NCI-H128 (cell line): Measurements from ENCODE around the gene PRAMEF17.
"Not testable (repeated sequence)": the region's sequence is repeated elsewhere in the genome, so short reads cannot be mapped to it uniquely, and the experiment has no call there.

ENCODE experiments used
- DNase-seq: peaks from one replicate; lab custom pipeline; 2025; ENCODE audit not compliant: unreplicated experiment; lab: John Stamatoyannopoulos, UW

The PRAMEF17 gene

DNA sequence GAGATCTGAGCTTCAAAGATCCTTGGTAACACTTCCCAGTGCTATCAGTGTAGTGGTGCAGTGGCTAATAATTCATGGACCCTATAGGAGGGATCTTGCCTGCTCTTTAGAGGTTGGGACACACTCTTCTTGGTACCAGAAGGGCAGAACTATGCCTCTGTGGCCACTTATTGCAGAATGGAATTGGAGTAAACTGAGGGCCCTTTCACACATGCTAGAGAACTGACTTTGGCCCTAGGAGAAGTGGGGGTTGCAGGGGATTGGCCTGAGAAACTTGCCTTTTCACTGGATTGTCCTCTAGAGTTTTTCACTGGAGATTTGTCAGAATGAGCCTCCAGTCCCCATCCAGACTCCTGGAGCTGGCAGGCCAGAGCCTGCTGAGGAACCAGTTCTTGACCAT is at the start of gene PRAMEF17:
Gene PRAMEF17, plus strand, starts transcription at position 301 of the 400 bp plus-strand sequence. Its CDS starts 26 bp downstream, at position 327.
- not testable (repeated sequence) for DNase-seq

GRCh38 chr1:13342496-13342895 is 46.9 kb upstream of the PRAMEF17 start:
- not testable (repeated sequence) for DNase-seq

GRCh38 chr1:13347034-13347433 is 42.4 kb upstream of the PRAMEF17 start, which contains the start of gene PRAMEF14:
Gene PRAMEF14 (minus strand): TSS chr1:13347134. CDS start chr1:13345314, 1,820 bp downstream.
- not testable (repeated sequence) for DNase-seq

GRCh38 chr1:13353476-13353875 is 36.0 kb upstream of the PRAMEF17 start:
- DNase-seq = not testable (repeated sequence)

DNA sequence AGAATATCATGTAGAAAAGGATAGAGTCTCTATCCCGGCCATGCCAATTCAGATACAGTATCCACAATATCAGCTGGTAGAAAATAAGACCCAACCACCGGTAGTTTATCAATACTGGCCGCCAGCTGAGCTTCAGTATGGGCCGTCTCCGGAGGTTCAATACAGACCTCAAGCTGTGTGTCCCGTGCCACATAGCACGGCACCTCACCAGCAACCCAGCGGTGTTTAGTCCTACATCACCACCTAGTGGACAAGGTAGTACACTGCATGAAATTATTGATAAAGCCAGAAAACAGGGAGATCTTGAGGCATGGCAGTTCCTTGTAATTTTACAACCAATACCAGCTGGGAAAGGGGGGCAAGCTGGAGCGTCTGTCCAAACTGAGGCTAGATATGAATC is 35.0 kb upstream of the PRAMEF17 start:
- DNase-seq = not testable (repeated sequence)

GRCh38 chr1:13356774-13357173 is 32.7 kb upstream of the PRAMEF17 start:
- peak; percentile 14 for DNase-seq

DNA sequence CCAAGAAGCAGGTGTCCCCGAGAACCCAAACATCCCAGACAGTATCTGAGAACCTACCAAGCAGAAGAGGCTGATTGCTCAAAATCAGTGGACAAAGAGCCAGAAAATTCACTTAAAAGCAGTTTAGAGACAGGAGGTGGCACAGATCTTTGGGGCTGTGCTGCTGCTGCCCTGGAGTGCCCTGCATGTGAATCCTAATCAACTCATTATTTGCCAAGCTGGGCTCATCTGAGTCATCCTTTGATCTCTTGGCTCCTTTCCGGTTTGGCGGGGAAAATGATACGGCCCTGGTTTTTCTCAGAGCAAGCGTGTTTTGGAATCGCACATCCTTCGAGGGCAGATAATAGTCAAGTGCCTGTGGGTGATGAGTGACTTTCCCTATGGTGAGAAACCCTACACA is 27.1 kb upstream of the PRAMEF17 start:
- not testable (repeated sequence) for DNase-seq

GRCh38 chr1:13364928-13365327 is 24.5 kb upstream of the PRAMEF17 start:
- not testable (repeated sequence) for DNase-seq

GRCh38 chr1:13366536-13366935 is 22.9 kb upstream of the PRAMEF17 start:
- not testable (repeated sequence) for DNase-seq

- DNase-seq = not testable (repeated sequence)
Measured at GRCh38 chr1:13368544-13368943, 20.9 kb upstream of the PRAMEF17 start.

DNA sequence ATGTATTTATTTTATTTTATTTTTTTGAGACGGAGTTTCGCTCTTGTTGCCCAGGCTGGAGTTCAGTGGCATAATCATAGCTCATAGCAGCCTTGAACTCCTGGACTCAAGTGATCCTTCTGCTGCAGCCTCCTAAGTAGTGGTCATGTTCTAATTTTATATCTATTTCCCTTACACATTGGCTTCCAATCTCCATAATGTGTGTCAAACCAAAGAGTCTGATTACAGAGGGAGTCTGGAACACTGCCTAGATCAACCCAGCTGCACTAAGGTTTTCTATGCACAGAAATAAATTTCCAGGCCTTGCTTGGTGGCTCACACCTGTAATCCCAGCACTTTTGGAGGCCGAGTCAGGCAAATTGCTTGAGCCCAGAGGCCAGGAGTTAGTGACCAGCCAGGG is 10.4 kb upstream of the PRAMEF17 start:
- DNase-seq = not testable (repeated sequence)

- not testable (repeated sequence) for DNase-seq
Measured at GRCh38 chr1:13380380-13380779, 9.1 kb upstream of the PRAMEF17 start.

DNA sequence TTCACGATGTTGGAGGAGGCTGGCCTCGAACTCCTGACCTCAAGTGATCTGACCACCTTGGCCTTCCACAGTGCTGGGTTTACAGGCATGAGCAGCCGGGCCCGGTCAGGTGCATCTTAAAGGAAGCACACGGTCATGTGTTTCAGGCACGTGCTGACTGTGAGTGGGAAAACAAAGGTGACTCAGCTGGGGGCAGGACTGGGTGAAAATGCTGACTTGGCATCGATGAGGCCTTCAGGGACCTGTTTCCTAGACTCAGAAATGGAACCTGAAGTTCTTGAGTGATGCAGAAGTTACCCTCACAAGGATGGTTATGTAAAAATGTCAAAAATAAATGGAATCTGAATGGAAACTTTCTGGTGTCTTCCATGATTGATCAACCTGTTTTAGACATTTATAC is 3.6 kb downstream of the PRAMEF17 start:
- DNase-seq = not testable (repeated sequence)

DNA sequence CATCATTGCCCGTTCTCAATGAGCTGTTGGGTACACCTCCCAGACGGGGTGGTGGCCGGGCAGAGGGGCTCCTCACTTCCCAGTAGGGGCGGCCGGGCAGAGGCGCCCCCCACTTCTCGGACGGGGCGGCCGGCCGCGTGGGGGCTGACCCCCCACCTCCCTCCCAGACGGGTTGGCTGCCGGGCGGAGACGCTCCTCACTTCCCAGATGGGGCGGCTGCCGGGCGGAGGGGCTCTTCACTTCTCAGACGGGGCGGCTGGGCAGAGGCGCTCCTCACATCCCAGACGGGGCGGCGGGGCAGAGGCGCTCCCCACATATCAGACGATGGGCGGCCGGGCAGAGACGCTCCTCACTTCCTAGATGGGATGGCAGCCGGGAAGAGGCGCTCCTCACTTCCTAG is 5.3 kb downstream of the PRAMEF17 start:
- DNase-seq = not testable (repeated sequence)

GRCh38 chr1:13395311-13395710 is 5.9 kb downstream of the PRAMEF17 start:
- not testable (repeated sequence) for DNase-seq

DNA sequence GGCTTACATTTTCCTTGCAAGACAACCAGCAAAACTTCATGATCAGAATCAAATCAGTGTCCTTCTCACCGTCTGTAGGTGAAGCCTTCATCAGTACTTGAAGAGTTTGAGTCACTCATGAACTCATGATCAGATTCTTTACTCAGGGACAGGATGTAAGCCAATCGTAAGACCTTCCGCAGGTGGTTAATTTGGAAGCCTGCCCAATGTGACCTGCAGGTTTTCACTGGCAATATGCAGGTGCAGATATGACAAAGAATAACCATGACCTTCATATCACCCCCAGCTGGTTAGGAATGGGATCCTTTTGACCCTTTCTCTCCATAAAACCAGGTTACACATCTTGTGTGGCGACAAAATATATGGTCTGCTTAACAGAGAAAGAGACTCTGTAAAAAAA is 18.4 kb downstream of the PRAMEF17 start:
- DNase-seq = no peak

DNA sequence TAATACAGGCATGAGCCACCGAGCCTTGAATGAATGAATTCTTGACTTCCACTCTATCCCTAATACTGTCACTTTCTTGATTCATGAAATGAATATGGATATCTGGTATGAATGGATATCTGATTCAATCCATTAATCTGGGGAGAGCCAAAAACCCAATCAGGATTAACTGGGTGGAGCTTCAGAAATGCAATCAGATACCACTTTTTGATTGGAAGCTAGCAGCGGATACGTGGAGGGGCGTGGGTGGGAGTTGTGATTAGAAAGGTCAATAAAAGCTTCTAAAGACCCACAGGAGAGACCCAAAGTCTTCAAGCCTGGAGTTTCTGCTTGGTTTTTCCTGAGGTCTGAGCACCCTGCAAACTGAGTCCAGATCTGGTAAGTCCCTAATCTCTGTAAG is 20.7 kb downstream of the PRAMEF17 start, which contains the start of gene PRAMEF20:
Gene PRAMEF20, plus strand, starts transcription at position 301 of the 400 bp plus-strand sequence. CDS start 5,905 bp downstream, outside the sequence.
- not testable (repeated sequence) for DNase-seq

DNA sequence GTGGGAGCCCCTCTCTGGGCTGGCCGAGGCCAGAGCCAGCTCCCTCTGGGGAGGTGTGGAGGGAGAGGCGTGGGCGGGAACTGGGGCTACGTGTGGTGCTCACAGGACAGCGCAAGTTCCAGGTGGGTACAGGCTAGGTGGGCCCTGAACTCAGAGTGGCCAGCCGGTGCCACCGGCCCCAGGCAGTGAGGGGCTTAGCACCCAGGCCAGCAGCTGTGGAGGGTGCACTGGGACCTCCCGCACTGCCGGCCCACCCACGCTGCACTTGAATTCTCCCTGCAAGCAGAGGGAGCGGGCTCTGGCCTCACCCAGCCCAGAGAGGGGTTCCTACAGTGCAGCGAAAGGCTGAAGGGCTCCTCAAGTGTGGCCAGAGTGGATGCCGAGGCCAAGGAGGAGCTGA is 41.1 kb downstream of the PRAMEF17 start:
- DNase-seq = no peak

DNA sequence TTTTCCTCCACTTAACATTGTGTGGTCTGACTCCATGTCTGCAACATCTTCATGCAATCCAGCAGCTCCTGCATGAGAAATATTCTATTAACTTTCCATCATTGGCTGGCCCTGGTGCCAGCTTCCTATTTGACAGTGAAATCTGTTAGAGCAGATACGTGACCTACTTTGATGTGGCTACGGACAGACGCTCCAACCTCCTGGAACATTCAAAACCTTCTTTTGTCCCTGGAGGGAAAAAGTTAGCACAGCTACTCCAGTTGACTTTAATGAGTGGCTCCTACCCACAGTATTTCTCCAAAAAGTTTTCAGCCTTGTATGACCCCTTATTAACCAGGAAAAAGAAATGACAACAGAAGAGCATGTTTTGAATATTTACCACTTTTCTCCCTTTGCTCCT is 42.8 kb downstream of the PRAMEF17 start:
- DNase-seq = no peak

DNA sequence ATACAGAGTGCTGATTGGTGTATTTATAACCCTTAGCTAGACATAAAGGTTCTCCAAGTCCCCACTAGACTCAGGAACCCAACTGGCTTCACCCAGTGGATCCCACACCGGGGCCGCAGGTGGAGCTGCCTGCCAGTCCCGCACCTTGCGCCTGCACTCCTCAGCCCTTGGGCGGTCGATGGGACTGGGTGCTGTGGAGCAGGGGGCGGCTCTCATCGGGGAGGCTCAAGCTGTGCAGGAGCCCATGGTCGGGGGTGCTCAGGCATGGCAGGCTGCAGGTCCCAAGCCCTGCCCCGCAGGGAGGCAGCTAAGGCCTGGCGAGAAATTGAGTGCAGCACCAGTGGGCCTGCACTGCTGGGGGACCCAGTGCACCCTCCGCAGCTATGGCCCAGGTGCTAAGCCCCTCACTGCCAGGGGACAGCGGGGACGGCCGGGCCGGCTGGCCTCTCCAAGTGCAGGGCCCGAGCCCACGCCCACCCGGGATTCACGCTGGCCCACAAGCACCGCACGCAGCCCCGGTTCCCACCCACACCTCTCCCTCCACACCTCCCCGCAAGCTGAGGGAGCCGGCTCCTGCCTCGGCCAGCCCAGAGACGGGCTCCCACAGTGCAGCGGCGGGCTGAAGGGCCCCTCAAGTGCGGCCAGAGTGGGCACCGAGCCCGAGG is 44.4 kb downstream of the PRAMEF17 start:
- DNase-seq = not testable (repeated sequence)

GRCh38 chr1:13435458-13435857 is 46.0 kb downstream of the PRAMEF17 start:
- DNase-seq = no peak

GRCh38 chr1:13439104-13439783 is 49.8 kb downstream of the PRAMEF17 start:
- not testable (repeated sequence) for DNase-seq
